Spleen (tissue), 7 donors: Measurements from ENCODE around the gene IQCC.

Experiments used
- POLR2A ChIP-seq, 3 donors: fragments of 450-650 bp; IDR thresholded peaks; one replicate each; pipeline ENCODE4 v1.5.1; 2017; ENCODE audit warnings: antibody characterized with exemption in 3 of 3, mild to moderate bottlenecking in 1 of 3
- POLR2AphosphoS5 ChIP-seq, 3 donors: sonication (generic); formaldehyde crosslinking; IDR thresholded peaks; one replicate each; pipeline ENCODE4 v1.5.1; 2017; ENCODE audit warnings: antibody characterized with exemption in 3 of 3
- TF ChIP-seq, protein P1 (sequence below), 11 experiments: fragments of 200-600 bp in 7 of 11; fragments of 450-650 bp in 4 of 11; sonication (generic) in 4 of 11; IDR thresholded peaks in 8 of 11; conservative IDR thresholded peaks in 3 of 11; 1 replicate in 7 of 11; 2 replicates in 4 of 11; pipeline versions ENCODE4 v1.4.0 to v1.8.0; 2016 to 2021; ENCODE audit warnings: antibody characterized with exemption in 11 of 11, inconsistent platforms in 4 of 11, mild to moderate bottlenecking in 1 of 11
- donor health status: DM: no; HTN: no; CAD: no; lungs with moderate emphysema.
- donor health status: DM: no; HTN: no; CAD: no.
- donor health status: DM: no; HTN: no; CAD: no.

- TF ChIP-seq POLR2AphosphoS5 (IDR thresholded peaks at IDR 0.05) (peak in 2 of 3 donors; percentile 82 to 88), POLR2A (IDR thresholded peaks at IDR 0.05) (peak in 1 of 3 donors; percentile 26)
- TF ChIP-seq, protein P1, sequence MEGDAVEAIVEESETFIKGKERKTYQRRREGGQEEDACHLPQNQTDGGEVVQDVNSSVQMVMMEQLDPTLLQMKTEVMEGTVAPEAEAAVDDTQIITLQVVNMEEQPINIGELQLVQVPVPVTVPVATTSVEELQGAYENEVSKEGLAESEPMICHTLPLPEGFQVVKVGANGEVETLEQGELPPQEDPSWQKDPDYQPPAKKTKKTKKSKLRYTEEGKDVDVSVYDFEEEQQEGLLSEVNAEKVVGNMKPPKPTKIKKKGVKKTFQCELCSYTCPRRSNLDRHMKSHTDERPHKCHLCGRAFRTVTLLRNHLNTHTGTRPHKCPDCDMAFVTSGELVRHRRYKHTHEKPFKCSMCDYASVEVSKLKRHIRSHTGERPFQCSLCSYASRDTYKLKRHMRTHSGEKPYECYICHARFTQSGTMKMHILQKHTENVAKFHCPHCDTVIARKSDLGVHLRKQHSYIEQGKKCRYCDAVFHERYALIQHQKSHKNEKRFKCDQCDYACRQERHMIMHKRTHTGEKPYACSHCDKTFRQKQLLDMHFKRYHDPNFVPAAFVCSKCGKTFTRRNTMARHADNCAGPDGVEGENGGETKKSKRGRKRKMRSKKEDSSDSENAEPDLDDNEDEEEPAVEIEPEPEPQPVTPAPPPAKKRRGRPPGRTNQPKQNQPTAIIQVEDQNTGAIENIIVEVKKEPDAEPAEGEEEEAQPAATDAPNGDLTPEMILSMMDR (IDR thresholded peaks at IDR 0.05 in 8 of 11, conservative IDR thresholded peaks at IDR 0.05 in 3 of 11), result no peak
Measured at GRCh38 chr1:32249831-32250525, 44.5 kb downstream of the IQCC start.
